GM18907 (cell line): ENCODE results near the gene ARPC5L.
A peak's percentile ranks its signal among the peaks of the same experiment; 100 is the strongest.

Experiments used
- ATAC-seq: cut with Tn5 transposase; IDR thresholded peaks from one replicate; pipeline ENCODE4 v1.9.1; 2021; ENCODE audit warnings: mild to moderate bottlenecking, moderate library complexity; ENCODE audit not compliant: unreplicated experiment

Gene ARPC5L

DNA sequence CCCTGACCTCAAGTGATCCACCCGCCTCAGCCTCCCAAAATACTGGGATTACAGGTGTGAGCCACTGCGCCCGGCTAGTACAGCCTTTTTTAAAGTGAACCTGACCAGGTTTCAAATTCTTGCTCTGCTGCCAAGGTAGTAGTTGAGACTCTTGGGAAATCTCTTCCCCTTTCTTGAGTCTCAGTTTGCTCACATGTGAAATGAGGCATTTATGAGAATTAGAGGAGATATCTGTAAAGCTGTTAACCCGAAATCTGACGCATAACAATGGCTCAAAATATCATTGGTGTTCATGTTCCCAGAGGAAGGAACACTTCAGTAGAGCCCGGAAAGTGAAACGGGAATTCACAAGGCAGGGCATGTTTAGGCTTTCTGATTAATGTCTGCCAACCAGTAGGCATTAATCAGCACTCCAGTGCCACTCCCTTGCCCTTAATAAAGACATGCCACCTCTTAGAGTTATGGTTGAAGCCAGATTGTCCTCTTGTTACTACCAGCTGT is 1.5 kb downstream of the ARPC5L start:
- no peak for ATAC-seq

DNA sequence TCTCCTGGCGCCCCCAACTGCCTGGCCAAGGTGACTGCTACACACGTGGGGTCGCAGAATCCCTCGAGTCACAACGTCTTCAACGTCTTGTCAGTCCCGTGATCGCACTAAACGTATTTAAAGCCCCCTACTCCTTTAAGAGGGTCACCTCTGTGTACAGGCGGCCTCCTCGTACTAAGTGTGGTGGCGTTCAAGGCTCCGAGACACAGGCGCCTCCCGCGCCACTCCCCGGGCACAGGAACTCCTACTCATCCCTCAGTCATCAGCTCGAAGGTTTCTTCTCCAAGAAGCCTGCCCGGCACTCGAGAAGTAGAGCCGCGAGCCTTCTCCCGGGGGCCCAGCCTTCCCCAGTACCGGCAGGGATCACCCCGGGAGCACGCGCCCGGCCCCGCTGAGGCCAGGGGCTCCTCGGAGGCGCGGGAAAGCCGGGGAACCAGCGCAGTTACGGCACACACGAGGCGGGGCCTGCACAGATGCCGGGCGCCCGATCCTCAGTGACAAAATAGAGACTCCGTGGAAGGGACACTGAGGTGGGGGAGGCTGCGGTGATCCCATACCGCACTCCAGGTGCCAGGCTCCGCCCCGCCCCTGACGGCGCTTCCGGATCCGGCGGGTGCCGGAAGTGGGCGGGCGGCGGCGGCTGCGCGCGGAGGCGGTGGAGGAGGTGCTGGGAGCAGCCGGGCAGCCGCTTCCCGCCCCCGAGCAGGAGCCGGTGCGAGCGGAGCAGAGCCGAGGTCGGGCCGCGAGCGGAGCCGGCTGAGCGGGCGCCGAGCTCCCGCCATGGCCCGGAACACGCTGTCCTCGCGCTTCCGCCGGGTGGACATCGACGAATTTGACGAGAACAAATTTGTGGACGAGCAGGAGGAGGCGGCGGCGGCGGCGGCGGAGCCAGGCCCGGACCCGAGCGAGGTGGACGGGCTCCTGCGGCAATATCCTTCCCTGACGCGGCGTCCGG is 6.9 kb downstream of the ARPC5L start:
- ATAC-seq, result peak; percentile 66

GRCh38 chr9:124869466-124869985 is 7.6 kb downstream of the ARPC5L start:
- ATAC-seq, result peak; percentile 10

- peak; percentile 47 for ATAC-seq
Measured at GRCh38 chr9:124869986-124870560, 8.1 kb downstream of the ARPC5L start.

DNA sequence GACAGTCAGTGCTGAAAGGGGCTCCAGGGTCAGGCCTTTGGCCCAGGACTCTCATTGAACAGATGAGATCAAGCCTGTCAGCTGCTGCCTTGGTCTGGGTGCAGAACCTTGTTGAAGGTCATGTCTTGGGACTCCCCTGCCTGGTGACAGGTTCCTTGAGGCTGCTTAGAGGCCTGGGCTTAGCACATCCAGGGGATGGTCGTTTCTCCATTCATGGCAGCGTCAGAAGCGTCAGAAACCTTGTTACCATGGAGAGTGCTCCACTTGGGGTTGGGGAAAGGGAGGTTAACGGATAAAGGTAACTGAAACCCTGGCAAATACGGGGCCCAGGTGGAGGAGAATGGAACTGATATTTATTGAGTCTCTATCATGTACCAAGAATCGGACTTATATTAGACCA is 8.8 kb downstream of the ARPC5L start:
- no peak for ATAC-seq

DNA sequence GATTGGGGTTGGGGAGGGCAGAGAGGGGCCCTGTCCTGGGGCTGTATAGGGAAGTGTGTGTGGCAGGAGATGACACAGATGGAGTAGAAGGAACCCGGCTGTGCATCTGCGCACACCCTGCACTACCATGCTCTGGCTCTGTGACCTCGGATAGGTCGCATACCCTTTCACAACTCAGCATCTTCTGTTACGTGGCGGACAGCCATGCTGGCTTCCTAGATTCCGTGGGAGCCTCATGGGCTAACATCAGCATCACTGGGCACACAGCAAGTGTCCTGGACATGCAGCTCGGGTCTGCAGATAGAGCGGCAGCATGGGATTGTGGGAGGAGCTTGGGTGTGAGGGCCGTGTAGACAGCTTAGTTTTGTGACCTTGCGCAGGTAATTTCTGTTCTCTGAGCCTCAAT is 9.2 kb downstream of the ARPC5L start:
- no peak for ATAC-seq

GRCh38 chr9:124873664-124874063 is 11.7 kb downstream of the ARPC5L start:
- ATAC-seq, result no peak

DNA sequence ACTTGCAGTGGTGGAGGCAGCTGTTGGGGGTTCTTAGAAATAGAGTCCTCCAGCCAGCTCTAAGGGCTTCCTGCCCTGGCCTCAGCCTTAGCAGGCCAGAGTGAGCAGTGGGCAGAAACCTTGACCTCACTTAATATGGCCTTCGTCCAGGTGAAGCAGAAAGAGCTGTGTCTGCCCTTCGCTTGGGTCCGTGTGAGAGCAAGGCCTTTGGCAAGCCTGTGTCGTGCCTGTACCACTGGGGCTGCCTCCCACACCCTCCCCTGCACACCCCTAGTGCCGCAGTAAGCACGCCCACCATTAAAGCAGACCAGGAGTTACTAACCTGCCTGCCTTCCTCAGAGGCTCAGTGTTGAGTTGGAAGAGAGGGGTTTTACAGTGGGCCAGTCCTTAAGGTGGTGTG is 13.6 kb downstream of the ARPC5L start:
- ATAC-seq, result no peak

DNA sequence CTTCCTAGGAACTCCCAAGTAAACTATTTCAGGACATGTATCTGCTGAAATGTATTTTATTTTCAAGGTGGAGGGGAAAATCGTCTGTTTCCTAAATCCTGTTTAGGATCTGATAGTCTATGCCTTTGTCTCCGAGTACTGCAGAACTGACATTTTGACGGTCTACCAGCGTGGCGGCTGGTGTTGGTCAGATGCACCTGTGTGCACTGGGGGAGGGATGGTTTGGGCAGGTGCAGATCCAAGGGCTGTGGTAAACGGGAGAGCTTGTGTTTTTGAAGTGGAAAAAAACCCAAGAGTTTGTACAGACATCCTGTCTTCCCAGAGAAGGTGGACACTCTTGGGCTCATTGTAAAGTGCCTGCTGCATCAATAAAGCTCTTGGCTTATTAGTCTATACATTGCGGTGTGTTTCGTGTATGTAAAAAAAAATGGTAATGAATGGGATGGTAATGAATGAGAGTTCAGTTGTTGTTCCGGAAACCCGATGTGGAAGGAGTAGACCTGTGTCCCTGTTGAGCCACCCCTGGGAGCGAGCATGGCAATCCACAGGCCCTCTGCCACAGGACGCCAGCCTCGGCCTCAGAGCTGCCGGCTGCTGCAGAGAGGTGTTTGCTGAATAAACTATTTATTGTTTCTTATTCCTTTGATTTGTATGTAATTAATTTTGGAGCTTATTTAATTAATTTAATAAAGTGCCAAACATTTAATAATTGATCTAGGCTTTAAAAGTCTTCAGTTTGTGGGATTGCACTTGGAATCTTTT is 15.3 kb downstream of the ARPC5L start:
- no peak for ATAC-seq

GRCh38 chr9:124878021-124878420 is 16.1 kb downstream of the ARPC5L start:
- no peak for ATAC-seq

DNA sequence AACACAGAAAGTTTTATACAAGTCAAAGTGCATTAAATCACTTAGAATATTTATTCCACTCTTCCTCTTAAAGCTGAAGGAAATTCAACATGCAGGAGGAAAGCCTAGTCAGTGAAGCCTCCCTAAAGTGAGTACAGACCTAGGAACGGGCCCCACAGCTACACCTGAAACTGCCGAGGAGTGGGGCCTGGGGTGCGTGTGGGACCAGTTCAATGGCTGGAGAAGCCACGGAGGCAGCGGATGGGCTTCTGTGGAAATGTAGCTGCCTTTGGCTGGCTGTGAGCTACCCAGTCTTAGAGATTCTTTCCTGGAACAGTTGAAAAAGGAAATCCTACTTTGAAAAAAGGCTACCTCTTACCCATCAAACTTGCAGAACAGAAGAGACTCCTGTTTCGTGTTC is 16.6 kb downstream of the ARPC5L start:
- ATAC-seq, result no peak

GRCh38 chr9:124879226-124879625 is 17.3 kb downstream of the ARPC5L start:
- ATAC-seq, result no peak

DNA sequence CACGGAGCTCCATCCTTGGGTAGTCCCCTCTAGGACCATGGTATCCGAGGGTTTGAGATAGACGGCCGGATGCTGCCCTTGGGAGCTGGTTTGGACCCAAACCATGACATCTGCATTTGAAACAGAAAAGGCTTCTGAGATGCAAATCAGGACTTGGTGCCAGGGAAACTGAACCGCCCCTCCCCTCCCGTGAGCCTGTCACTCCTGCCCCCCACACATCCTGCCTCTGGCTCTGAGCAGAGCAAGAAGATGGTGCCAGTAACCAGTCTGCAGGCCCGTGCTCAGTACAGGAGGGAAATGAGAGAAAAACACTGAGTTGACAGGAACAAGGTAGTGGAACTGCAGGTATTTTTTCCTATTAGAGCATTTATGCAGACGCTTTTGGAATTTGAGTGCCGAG is 18.6 kb downstream of the ARPC5L start:
- ATAC-seq, result no peak

GRCh38 chr9:124881138-124881743 is 19.3 kb downstream of the ARPC5L start:
- ATAC-seq, result no peak

- no peak for ATAC-seq
Measured at GRCh38 chr9:124882231-124882630, 20.3 kb downstream of the ARPC5L start.

DNA sequence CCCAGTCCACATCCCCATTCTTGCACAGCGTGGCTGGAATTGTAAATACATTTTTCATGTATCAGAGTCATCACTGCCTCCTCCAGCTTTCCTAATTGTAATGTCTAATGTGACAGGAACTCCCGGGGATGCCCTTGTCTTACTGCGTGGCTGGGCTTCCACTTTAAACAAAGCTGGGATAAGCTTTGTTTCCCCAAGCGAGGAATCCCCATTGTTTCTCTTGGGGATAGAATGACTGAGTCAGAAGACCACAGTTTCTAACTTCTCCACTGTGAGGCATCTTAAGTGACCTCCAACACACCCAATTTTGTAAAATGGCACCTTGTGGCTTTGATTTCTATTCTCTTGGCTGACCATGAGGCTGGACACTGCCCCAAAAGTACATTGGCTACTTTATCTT is 22.4 kb downstream of the ARPC5L start:
- ATAC-seq, result no peak

DNA sequence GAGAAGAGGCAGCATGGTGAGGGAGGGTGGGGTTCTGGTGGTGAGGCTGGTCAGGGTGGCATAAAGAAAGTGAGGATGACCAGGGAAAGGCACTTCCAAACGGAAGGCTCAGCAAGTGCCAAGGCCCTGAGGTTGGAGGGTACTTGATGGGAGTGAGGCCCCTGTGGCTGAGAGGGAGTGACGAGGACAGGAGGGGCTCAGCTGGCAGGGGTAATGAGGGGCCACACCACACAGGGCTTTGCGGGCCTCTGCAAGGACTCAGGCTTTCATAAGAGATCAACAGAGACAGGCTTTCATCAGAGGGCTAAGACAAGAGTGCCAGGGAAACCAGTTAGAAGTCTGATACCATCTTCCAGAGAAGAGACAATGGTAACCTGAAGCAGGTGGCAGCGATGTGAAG is 23.6 kb downstream of the ARPC5L start:
- ATAC-seq, result no peak

- ATAC-seq, result no peak
Measured at GRCh38 chr9:124886461-124886860, 24.5 kb downstream of the ARPC5L start.

DNA sequence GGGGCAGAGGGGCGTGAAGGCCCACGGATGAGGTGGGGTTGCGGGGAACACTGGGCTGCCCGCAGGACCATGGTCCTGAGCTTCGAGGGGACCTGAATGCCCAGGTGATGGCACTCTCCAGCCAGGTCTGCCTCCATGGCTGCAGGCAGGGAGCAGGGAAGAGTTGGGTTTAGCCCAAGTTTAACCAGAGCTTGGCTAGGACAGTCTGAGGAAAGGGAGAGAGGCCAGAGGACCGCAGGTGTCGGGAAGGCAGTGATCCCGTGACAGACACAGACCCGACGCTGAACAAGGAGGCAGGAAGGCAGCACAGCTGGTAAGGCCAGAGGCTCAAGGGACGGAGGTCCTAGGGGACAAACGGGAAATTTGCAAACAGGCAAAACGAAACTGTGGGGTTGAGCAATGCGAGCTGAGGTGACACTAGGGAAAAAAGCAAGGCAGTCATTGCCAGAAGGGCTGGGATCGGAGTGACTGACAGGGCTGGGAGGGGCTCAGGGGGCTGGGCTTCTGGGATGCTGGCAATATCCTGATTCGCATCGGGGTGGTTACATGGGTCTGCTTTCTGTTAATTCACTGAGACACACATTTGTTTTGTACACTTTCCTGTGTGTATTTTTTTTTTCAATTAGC is 25.0 kb downstream of the ARPC5L start:
- no peak for ATAC-seq

GRCh38 chr9:124887832-124888231 is 25.9 kb downstream of the ARPC5L start:
- no peak for ATAC-seq
